ENCODE data around the gene PTPN12.

The PTPN12 gene

DNA sequence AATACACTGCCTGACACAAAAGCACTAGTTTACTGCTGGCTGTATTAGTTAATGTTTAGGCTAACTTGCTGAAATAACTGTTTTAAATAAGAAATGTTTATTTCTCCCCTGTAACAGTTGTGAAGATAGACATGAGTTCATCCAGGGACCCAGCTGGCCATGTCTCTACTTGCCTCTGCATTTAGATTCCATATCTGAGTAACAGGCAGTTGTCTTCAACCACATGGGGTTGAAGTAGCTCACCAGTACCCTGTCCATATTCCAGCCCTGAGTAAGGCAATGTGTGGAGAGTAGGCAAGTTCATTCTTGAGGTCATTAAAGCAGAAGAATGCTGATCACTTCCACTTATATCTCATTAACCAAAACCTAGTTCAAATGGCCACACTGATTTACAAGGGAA, 128.1 kb downstream of the PTPN12 start:
- no peak for DNase-seq (ENCODE audit: low spot score)

DNA sequence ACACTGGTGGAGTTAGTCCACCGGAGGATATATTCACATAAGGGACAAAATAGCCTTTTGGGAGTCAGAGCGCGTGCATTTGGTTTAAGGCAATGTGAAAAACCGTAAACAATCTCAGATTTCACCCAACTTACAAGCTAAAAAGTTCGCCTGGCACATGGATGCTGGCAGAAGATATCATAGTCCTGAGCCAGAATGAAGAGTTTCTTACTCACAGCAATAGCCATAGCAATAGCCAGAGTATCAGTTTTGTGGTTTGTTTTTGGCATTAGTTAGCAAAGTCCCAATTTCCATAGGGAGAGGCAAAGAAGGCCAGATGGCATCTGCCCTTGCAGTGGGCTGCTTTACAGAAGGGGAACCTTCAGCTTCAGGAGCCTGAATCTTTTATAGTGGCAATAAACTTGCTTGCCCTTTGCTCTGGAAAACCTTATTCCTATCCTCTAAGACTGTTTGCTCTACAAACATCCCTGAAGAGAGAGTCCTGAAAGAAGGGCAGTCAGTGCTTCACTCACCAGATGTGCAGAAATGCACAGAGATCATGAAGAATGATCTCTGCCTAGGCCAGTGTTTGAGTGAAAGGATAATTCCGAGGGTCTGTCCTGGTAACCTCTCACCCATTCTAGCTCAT, 130.5 kb downstream of the PTPN12 start:
- no peak for DNase-seq (ENCODE audit: low spot score)

DNA sequence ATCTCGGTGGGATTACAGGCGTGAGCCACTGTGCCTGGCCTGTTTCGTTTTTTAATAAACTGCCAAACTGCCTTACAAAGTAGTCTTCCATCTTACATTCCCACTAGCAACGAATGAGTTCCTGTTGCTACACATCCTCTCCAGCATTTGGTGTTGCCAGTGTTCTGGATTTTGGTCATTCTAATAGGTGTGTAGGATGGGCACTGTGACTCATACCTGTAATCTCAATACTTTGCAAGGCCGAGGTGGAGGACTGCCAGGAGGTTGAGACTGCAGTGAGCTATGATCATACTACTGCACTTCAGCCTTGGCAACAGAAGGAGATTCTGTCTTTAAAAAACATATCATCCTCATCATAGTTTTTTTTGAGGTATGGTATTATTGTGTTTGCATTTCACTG, 137.8 kb downstream of the PTPN12 start:
- no peak for DNase-seq (ENCODE audit: low spot score)

DNA sequence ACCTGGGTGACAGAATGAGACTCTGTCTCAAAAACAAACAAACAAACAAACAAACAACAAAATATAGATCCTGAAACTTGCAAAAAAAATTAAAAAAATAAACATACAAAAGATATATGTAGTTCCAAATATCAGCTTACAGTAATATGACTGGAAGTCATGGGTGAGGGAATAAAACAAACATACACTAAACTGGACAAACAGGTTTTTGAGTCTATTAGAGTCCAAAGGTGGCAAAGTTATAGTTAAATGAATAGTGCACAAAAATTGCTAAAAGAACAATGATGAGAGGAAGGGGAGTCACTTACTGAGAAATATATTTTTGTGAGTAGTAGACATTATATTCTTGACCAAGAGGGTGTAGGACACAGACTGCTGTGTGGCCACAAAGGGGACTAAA, 142.5 kb downstream of the PTPN12 start:
- no peak for DNase-seq (ENCODE audit: low spot score)

DNA sequence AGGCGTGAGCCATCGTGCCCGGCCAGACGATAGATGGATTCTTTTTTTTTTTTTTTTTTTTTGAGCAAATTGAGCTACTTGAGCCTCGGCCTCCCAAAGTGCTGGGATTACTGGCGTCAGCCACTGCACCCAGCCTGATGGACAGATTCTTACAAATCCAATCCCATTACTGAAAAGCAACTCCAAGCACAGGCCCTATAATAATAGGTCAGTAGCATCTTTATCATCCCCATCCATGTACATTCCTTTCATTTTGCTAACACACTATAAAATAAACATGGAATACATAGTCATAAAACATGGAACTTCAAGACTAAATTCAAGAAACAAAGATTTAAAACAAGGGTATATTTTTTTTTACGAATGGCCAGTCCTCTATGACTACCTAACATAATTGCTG, 143.2 kb downstream of the PTPN12 start:
- DNase-seq (ENCODE audit: low spot score), result no peak

DNA sequence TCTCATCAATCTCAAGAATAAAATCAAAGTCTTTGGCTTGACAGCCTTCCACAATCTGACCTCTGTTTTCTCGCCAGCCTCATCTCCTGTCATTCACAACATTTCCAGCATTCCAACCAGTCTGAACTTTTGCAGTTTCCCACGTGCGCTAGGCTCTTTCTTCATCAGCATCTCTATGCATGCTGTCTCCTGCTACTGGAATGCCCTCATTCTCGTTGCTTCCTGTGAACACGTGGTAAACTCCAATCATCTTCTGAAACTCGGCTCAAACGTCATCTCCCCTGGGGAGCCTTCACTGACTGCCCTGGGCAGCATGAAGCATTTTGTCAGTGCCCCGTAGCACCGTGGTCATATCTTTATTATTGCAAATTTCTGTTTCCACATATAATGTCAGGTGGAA, 146.9 kb downstream of the PTPN12 start:
- no peak for DNase-seq (ENCODE audit: low spot score)

DNA sequence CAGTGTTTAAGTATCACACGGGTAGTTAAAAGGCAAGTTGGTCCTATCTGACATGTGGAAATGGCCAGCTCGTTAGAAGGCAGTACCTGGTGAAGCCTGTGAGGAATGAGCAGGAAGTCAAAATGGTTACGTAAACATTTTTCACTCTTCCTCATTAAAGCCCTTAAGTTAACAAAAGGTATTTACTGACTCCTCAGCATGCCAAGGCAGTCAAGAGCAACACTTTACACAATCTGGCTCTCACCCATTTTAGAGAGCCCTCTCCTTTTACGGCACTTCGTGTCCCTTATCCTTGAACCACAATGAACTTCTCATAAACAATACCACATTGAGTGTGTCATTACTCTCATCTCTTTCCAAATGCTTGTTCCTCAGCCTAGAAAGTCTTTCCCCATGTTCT, 148.1 kb downstream of the PTPN12 start:
- DNase-seq (ENCODE audit: low spot score), result no peak

DNA sequence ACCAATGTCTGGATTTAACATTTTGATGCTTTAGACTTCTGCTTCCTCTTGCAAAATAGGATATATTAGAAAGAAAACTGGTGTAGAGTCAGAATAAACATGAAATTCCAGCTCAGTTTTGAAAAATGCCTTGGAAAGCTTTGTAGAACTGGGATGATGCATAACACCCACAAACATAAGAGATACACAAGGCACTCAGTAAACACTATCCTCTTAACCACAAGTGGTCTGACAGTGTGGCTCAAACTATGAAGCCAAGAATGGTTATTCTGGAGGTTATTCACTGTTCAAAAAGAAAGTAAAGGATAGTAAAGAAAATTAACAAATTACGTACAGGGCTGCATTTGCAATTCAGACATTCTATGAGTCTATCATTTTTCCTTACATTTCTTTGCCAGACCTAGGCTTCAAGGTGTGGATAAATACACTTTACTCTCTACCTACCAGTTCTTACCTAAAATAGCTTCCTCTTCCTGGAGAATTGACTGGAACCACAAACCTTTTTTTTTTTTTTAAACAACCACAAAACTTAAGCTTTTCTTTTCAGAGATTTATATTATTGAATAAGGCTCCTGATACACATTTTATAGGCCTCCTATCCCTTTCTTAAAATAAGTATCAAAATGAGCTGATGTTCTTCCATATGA, 150.1 kb downstream of the PTPN12 start:
- no peak for DNase-seq (ENCODE audit: low spot score)

DNA sequence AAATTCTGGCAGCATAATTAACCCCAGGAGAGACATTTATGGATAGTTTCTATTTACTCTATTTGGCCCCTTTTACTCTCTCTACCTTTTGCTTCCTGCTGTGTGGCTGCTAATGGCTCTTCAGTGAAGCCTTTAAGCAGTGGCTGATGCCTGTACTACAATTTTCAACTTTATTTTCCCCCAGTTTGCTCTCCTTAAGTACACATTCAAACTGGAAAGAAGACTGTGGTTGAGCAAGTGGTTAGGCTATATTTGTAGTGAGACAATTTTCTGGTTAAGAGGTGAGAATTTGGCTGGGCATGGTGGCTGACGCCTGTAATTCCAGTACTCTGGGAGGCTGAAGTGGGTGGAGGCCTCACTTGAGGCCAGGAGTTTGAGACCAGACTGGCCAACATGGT, 150.7 kb downstream of the PTPN12 start:
- DNase-seq (ENCODE audit: low spot score), result no peak
